SH-SY5Y (cell line): ENCODE data around the gene ARL4A.

Experiments
- GATA2 ChIP-seq: IDR thresholded peaks from 2 replicates; pipeline ENCODE4 v1.6.1; 2011; ENCODE audit warnings: mild to moderate bottlenecking, low read depth, low read length
- GATA3 ChIP-seq: IDR thresholded peaks from 2 replicates; pipeline ENCODE4 v1.6.1; 2011; ENCODE audit warnings: low read depth, mild to moderate bottlenecking, low read length, moderate library complexity

DNA sequence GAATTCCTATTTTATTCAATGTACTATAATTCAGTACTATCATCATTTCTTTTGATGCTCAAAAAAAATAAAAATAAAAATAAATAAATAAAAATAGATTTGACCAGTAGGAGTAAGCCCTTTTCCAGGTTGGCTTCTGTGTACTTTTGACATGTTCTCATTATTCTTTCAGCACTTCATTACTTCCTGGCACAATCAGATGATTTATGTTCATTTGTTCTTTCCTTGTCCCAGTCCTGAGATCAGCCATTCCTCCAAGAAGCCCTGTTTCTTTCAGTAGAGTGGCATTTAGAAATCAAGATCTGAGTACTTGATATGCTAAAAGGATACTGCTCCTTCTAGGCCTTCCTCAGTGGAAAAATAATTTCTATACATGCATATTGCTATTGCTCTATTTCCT lies 20.9 kb downstream of the ARL4A start:
- TF ChIP-seq GATA3 (no peak), GATA2 (no peak)
